ENCODE data around the gene PTPRQ.

Gene PTPRQ

DNA sequence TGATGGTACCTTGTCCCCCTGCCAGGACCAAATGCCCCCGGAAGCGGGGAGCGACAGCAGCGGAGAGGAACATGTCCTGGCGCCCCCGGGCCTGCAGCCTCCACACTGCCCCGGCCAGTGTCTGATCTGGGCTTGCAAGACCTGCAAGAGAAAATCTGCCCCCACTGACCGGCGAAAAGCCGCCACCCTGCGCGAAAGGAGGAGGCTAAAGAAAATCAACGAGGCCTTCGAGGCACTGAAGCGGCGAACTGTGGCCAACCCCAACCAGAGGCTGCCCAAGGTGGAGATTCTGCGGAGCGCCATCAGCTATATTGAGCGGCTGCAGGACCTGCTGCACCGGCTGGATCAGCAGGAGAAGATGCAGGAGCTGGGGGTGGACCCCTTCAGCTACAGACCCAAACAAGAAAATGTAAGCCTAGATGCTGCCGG lies 263.8 kb downstream of the PTPRQ start:
- no peak overlapping the region for H3K4me3 ChIP-seq (ENCODE audit: control insufficient read depth, low read depth, low read length)
- DNase-seq (ENCODE audit: low read depth) = no peak
- TF ChIP-seq, protein P1, sequence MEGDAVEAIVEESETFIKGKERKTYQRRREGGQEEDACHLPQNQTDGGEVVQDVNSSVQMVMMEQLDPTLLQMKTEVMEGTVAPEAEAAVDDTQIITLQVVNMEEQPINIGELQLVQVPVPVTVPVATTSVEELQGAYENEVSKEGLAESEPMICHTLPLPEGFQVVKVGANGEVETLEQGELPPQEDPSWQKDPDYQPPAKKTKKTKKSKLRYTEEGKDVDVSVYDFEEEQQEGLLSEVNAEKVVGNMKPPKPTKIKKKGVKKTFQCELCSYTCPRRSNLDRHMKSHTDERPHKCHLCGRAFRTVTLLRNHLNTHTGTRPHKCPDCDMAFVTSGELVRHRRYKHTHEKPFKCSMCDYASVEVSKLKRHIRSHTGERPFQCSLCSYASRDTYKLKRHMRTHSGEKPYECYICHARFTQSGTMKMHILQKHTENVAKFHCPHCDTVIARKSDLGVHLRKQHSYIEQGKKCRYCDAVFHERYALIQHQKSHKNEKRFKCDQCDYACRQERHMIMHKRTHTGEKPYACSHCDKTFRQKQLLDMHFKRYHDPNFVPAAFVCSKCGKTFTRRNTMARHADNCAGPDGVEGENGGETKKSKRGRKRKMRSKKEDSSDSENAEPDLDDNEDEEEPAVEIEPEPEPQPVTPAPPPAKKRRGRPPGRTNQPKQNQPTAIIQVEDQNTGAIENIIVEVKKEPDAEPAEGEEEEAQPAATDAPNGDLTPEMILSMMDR (IDR thresholded peaks at IDR 0.05; ENCODE audit: control insufficient read depth, insufficient read depth, low read depth, low read length, missing control alignments) = no peak

DNA sequence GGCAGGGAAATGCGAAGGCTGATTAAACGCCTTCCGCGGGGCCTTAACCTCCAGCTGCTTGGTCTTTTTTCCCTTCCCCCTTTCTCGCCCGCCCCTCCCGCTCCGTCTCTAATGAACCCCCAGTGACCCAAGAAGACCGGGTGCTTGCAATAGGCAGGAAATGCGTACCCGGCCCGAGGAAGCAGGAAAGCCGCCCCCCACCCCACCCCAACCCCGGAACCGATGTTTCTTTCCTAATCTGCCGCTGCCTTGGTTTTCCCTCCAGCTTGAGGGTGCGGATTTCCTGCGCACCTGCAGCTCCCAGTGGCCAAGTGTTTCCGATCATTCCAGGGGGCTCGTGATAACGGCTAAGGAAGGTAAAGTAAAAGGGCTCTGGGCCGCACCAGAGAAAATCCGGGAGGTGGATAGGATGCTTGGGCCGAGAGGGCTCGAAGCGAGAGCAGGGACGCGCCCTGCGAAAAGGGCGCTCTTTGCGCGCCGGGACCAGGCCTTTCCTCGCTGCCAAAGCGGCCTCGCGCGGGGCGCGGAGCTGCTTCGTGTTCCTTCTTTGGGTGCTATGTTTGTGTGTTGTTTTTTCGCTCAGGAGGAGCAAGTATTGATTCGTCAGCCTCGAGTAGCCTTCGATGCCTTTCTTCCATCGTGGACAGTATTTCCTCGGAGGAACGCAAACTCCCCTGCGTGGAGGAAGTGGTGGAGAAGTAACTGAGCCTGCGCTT lies 264.4 kb downstream of the PTPRQ start:
- TF ChIP-seq, protein P1 (IDR thresholded peaks at IDR 0.05; ENCODE audit: control insufficient read depth, insufficient read depth, low read depth, low read length, missing control alignments) = no peak
- no peak for DNase-seq (ENCODE audit: low read depth)
- H3K4me3 ChIP-seq (ENCODE audit: control insufficient read depth, low read depth, low read length) = peak overlapping the region; percentile 9

DNA sequence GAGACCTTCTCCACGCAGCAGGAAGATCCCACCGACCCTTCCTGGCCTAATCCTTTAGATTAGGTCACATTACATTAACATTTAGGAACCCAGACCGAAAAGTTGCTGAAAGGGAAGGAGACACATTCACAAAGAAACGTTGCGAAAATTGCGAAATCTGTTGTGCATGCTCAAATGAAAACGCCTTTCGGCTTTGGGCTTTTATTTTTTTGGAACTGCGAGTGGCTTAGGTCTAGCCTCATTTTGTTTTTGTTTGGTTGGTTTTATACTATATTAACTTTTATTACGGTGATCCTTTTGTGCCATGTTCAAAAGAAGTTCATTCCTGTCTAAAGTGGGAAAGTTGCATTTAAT lies 264.9 kb downstream of the PTPRQ start:
- DNase-seq (ENCODE audit: low read depth) = no peak
- TF ChIP-seq, protein P1 (IDR thresholded peaks at IDR 0.05; ENCODE audit: control insufficient read depth, insufficient read depth, low read depth, low read length, missing control alignments) = no peak
- peak overlapping the region; percentile 9 for H3K4me3 ChIP-seq (ENCODE audit: control insufficient read depth, low read depth, low read length)

DNA sequence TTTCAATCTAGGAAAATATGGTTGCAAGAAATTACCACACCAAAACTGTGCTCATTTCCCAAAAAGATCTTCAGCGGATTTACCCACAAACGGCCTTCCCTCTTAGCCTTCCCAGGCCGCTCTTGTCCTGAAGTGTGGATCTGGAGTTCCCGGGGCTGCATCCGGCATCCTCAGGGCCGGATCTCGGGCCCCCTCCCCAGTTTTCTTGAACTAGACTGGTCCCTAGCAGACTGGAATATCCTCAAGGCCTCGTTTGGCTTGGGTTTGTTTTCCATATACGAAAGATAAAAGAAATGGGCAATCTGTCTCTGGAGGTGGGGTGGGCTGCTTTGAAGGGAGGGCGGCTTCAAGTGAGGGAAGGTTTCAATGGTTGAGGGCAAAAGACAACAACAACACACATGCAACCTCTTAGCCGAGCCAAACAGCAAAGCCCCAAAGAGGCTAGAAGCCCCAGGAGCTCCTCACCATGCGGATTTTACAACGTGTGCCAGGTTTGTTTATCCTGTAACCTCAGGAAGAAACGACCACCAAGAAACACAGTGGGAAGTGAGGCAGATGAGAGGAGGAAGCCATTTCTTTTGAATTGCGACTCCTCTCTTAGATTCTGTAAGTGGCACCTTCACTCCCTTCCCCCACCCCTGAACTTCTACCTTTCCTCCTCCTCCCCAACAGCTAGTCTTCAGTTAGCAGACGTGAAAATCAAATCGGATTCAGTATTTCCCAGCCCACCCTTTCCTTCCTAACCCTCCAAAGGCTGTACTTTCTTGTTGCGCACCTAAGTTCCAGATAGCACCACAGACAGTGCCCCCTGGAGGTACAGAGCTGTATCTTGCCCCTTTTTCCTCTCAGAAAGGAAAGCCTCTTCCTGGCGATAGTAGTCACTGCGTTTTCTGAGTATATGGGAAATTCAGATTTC lies 266.0 kb downstream of the PTPRQ start:
- TF ChIP-seq, protein P1 (IDR thresholded peaks at IDR 0.05; ENCODE audit: control insufficient read depth, insufficient read depth, low read depth, low read length, missing control alignments) = peak; percentile 40
- no peak overlapping the region for H3K4me3 ChIP-seq (ENCODE audit: control insufficient read depth, low read depth, low read length)
- DNase-seq (ENCODE audit: low read depth) = no peak

DNA sequence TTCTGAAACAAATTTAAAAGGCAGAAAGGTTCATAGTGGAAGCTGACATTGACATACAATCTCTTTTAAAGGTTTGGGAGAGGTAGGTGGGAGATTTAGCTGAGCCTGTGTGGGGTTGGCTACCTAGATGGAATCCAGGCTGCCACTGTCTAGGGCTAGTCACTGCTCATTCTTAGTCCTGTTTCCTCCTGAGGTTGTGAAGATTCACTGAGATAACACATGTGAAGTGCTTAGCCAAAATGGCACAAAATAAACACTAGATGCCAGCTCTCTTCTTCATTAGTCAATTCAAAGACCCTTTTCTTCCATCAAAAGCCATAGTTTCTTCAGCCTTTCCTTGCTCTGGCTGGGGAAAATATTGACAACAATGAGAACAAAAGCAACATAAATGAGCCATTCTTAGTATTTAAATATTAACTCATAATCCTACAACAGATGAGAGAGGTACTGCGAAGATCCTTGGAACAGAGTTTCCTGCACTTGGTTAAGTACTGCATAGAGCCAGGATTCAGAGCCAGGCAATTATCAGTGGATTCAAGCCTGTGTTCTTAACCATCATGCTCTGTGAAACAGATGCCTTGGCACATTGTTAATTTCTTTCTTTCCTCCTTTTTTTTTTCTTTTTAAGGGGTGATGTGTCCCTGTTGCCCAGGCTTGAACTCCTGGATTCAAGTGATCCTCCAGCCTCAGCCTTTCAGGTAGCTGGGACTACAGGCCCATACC lies 266.9 kb downstream of the PTPRQ start:
- no peak for DNase-seq (ENCODE audit: low read depth)
- no peak overlapping the region for H3K4me3 ChIP-seq (ENCODE audit: control insufficient read depth, low read depth, low read length)
- TF ChIP-seq, protein P1 (IDR thresholded peaks at IDR 0.05; ENCODE audit: control insufficient read depth, insufficient read depth, low read depth, low read length, missing control alignments) = no peak

DNA sequence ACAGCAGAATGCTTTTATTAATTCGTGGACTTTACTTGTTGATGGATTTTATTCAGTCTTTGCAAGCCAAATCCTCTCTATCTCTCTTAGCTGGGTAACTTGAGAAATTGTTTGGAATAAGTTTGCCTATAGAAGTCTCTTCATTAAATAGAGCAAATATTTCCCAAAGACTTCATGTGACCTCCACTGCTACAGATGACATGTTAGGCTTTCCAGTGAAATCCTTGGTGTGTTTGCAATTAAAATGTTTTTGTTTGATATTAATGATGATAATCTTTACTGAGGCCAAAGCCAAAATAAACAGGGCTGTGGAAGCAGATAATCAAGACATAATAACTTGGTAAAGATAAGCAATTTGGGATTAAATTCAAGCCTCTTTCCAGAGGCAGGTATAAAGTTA lies 267.8 kb downstream of the PTPRQ start:
- TF ChIP-seq, protein P1 (IDR thresholded peaks at IDR 0.05; ENCODE audit: control insufficient read depth, insufficient read depth, low read depth, low read length, missing control alignments) = no peak
- no peak overlapping the region for H3K4me3 ChIP-seq (ENCODE audit: control insufficient read depth, low read depth, low read length)
- DNase-seq (ENCODE audit: low read depth) = no peak
